Measurements from ENCODE around the gene RPS6KA4.

Gene RPS6KA4

GRCh38 chr11:64357446-64357845 lies 1.5 kb upstream of the RPS6KA4 start:
- Histone ChIP-seq H2BK15ac (ENCODE audit: low read length) (peak overlapping the region; percentile 52), H2BK12ac (ENCODE audit: low read length) (peak overlapping the region; percentile 90), H3K14ac (ENCODE audit: low read length) (peak overlapping the region; percentile 38), H3K9me3 (replicated peaks in 1 of 2; ENCODE audit: control insufficient read depth in 2 of 2, insufficient read depth in 1 of 2, low read depth in 1 of 2, low read length in 2 of 2) (no peaks in the 10 kb centered on the region), H2BK120ac (ENCODE audit: low read depth, low read length) (peak overlapping the region; percentile 61), H3K27me3 (ENCODE audit: control insufficient read depth in 3 of 3, insufficient read depth in 3 of 3, low read depth in 1 of 3, low read length in 3 of 3) (no peaks in the 10 kb centered on the region), H3K9ac (ENCODE audit: low read depth, low read length, poor library complexity) (peak overlapping the region; percentile 30), H3K4me1 (ENCODE audit: control insufficient read depth in 2 of 2, insufficient read depth in 1 of 2, low read depth in 1 of 2, low read length in 2 of 2) (peaks cover 28 to 33% of the 10 kb centered on the region in 2 donors), H4K8ac (ENCODE audit: low read depth, low read length) (peak overlapping the region; percentile 65), H2AK5ac (ENCODE audit: low read depth, low read length) (peak overlapping the region; percentile 77), H3K4me2 (ENCODE audit: insufficient read depth, low read length, poor library complexity, severe bottlenecking) (no peak overlapping the region), H4K91ac (ENCODE audit: low read depth, low read length, poor library complexity) (no peak overlapping the region), H3K79me1 (ENCODE audit: low read depth, low read length) (peaks cover 8% of the 10 kb centered on the region), H2BK5ac (ENCODE audit: low read length) (peak overlapping the region; percentile 82), H3K36me3 (replicated peaks in 1 of 2; ENCODE audit: control insufficient read depth in 2 of 2, insufficient read depth in 2 of 2, low read length in 2 of 2) (peaks cover 7 to 23% of the 10 kb centered on the region in 2 donors), H3K23ac (ENCODE audit: low read depth, low read length, poor library complexity) (peak overlapping the region; percentile 43), H3K4ac (ENCODE audit: low read length) (no peak overlapping the region), H3K18ac (ENCODE audit: low read length) (peak overlapping the region; percentile 92), H3K27ac (replicated peaks; ENCODE audit: low read length) (no peak overlapping the region), H3K4me3 (ENCODE audit: low read length in 2 of 2) (no peak overlapping the region), H2AFZ (ENCODE audit: low read length) (peak overlapping the region; percentile 35)
- no peak for DNase-seq (ENCODE audit: low spot score)
- no CpG with 5 or more reads among the region's 6 CpGs for WGBS, 2 donors (ENCODE audit: extremely low coverage in 2 of 2, insufficient read length in 2 of 2, insufficient replicate concordance in 1 of 2)

- peak overlapping the region; percentile 11 for H2BK5ac ChIP-seq (ENCODE audit: low read length)
- H4K8ac ChIP-seq (ENCODE audit: low read depth, low read length), result peak overlapping the region; percentile 72
- peak overlapping the region; percentile 27 to 96 for H3K4me3 ChIP-seq (ENCODE audit: low read length in 2 of 2)
- peak overlapping the region; percentile 77 for H3K4ac ChIP-seq (ENCODE audit: low read length)
- H3K18ac ChIP-seq (ENCODE audit: low read length), result peak overlapping the region; percentile 92
- no peak overlapping the region for H2BK120ac ChIP-seq (ENCODE audit: low read depth, low read length)
- peaks cover 8% of the 10 kb centered on the region for H3K79me1 ChIP-seq (ENCODE audit: low read depth, low read length)
- H3K23ac ChIP-seq (ENCODE audit: low read depth, low read length, poor library complexity), result peak overlapping the region; percentile 81
- peak overlapping the region; percentile 97 for H2BK12ac ChIP-seq (ENCODE audit: low read length)
- DNase-seq (ENCODE audit: low spot score), result no peak
- peak overlapping the region; percentile 93 for H3K4me2 ChIP-seq (ENCODE audit: insufficient read depth, low read length, poor library complexity, severe bottlenecking)
- peak overlapping the region; percentile 77 for H2AK5ac ChIP-seq (ENCODE audit: low read depth, low read length)
- peak overlapping the region; percentile 22 for H4K91ac ChIP-seq (ENCODE audit: low read depth, low read length, poor library complexity)
- H3K27me3 ChIP-seq (ENCODE audit: control insufficient read depth in 3 of 3, insufficient read depth in 3 of 3, low read depth in 1 of 3, low read length in 3 of 3), result no peaks in the 10 kb centered on the region
- no peak overlapping the region for H3K9ac ChIP-seq (ENCODE audit: low read depth, low read length, poor library complexity)
- H2AFZ ChIP-seq (ENCODE audit: low read length), result peak overlapping the region; percentile 99
- no peaks in the 10 kb centered on the region for H3K9me3 ChIP-seq (replicated peaks in 1 of 2; ENCODE audit: control insufficient read depth in 2 of 2, insufficient read depth in 1 of 2, low read depth in 1 of 2, low read length in 2 of 2)
- peak overlapping the region; percentile 52 for H2BK15ac ChIP-seq (ENCODE audit: low read length)
- peaks cover 7 to 27% of the 10 kb centered on the region in 2 donors for H3K36me3 ChIP-seq (replicated peaks in 1 of 2; ENCODE audit: control insufficient read depth in 2 of 2, insufficient read depth in 2 of 2, low read length in 2 of 2)
- WGBS, 2 donors (ENCODE audit: extremely low coverage in 2 of 2, insufficient read length in 2 of 2, insufficient replicate concordance in 1 of 2), result no CpG with 5 or more reads among the region's 13 CpGs
- no peak overlapping the region for H3K27ac ChIP-seq (replicated peaks; ENCODE audit: low read length)
- H3K4me1 ChIP-seq (ENCODE audit: control insufficient read depth in 2 of 2, insufficient read depth in 1 of 2, low read depth in 1 of 2, low read length in 2 of 2), result peaks cover 28 to 33% of the 10 kb centered on the region in 2 donors
- peak overlapping the region; percentile 42 for H3K14ac ChIP-seq (ENCODE audit: low read length)
Observed at GRCh38 chr11:64357904-64358535, 942 bp upstream of the RPS6KA4 start.

GRCh38 chr11:64358536-64358906 lies 441 bp upstream of the RPS6KA4 start:
- peak overlapping the region; percentile 90 to 96 for H3K4me3 ChIP-seq (ENCODE audit: low read length in 2 of 2)
- H3K9me3 ChIP-seq (replicated peaks in 1 of 2; ENCODE audit: control insufficient read depth in 2 of 2, insufficient read depth in 1 of 2, low read depth in 1 of 2, low read length in 2 of 2), result no peaks in the 10 kb centered on the region
- H2BK12ac ChIP-seq (ENCODE audit: low read length), result peak overlapping the region; percentile 47
- no CpG with 5 or more reads among the region's 7 CpGs for WGBS, 2 donors (ENCODE audit: extremely low coverage in 2 of 2, insufficient read length in 2 of 2, insufficient replicate concordance in 1 of 2)
- peak overlapping the region; percentile 94 for H2BK5ac ChIP-seq (ENCODE audit: low read length)
- peak overlapping the region; percentile 99 for H2AFZ ChIP-seq (ENCODE audit: low read length)
- H3K18ac ChIP-seq (ENCODE audit: low read length), result peak overlapping the region; percentile 92
- H4K91ac ChIP-seq (ENCODE audit: low read depth, low read length, poor library complexity), result no peak overlapping the region
- H4K8ac ChIP-seq (ENCODE audit: low read depth, low read length), result peak overlapping the region; percentile 72
- peak overlapping the region; percentile 0 for H3K4ac ChIP-seq (ENCODE audit: low read length)
- peak overlapping the region; percentile 93 for H3K4me2 ChIP-seq (ENCODE audit: insufficient read depth, low read length, poor library complexity, severe bottlenecking)
- no peak overlapping the region for H3K27ac ChIP-seq (replicated peaks; ENCODE audit: low read length)
- H3K79me1 ChIP-seq (ENCODE audit: low read depth, low read length), result peaks cover 8% of the 10 kb centered on the region
- H2BK120ac ChIP-seq (ENCODE audit: low read depth, low read length), result no peak overlapping the region
- H3K27me3 ChIP-seq (ENCODE audit: control insufficient read depth in 3 of 3, insufficient read depth in 3 of 3, low read depth in 1 of 3, low read length in 3 of 3), result no peaks in the 10 kb centered on the region
- peak overlapping the region; percentile 52 for H2BK15ac ChIP-seq (ENCODE audit: low read length)
- H2AK5ac ChIP-seq (ENCODE audit: low read depth, low read length), result peak overlapping the region; percentile 77
- H3K14ac ChIP-seq (ENCODE audit: low read length), result peak overlapping the region; percentile 42
- peaks cover 28 to 31% of the 10 kb centered on the region in 2 donors for H3K4me1 ChIP-seq (ENCODE audit: control insufficient read depth in 2 of 2, insufficient read depth in 1 of 2, low read depth in 1 of 2, low read length in 2 of 2)
- H3K36me3 ChIP-seq (replicated peaks in 1 of 2; ENCODE audit: control insufficient read depth in 2 of 2, insufficient read depth in 2 of 2, low read length in 2 of 2), result peaks cover 7 to 32% of the 10 kb centered on the region in 2 donors
- H3K23ac ChIP-seq (ENCODE audit: low read depth, low read length, poor library complexity), result peak overlapping the region; percentile 81
- H3K9ac ChIP-seq (ENCODE audit: low read depth, low read length, poor library complexity), result no peak overlapping the region
- no peak for DNase-seq (ENCODE audit: low spot score)

GRCh38 chr11:64359712-64360445 lies 917 bp downstream of the RPS6KA4 start:
- no peak for DNase-seq (ENCODE audit: low spot score)
- WGBS, 2 donors (ENCODE audit: extremely low coverage in 2 of 2, insufficient read length in 2 of 2, insufficient replicate concordance in 1 of 2), result no CpG with 5 or more reads among the region's 38 CpGs

More at GRCh38 chr11:64359712-64360445, 917 bp downstream of the RPS6KA4 start:
- H3K18ac ChIP-seq (ENCODE audit: low read length), result peak overlapping the region; percentile 62
- H3K27ac ChIP-seq (replicated peaks; ENCODE audit: low read length), result no peak overlapping the region
- H2BK5ac ChIP-seq (ENCODE audit: low read length), result no peak overlapping the region
- H3K4me2 ChIP-seq (ENCODE audit: insufficient read depth, low read length, poor library complexity, severe bottlenecking), result peak overlapping the region; percentile 93
- H2AK5ac ChIP-seq (ENCODE audit: low read depth, low read length), result peak overlapping the region; percentile 66
- H2BK12ac ChIP-seq (ENCODE audit: low read length), result no peak overlapping the region
- H3K36me3 ChIP-seq (replicated peaks in 1 of 2; ENCODE audit: control insufficient read depth in 2 of 2, insufficient read depth in 2 of 2, low read length in 2 of 2), result peaks cover 9 to 43% of the 10 kb centered on the region in 2 donors
- H4K91ac ChIP-seq (ENCODE audit: low read depth, low read length, poor library complexity), result no peak overlapping the region
- peak overlapping the region; percentile 83 for H2BK15ac ChIP-seq (ENCODE audit: low read length)
- H4K8ac ChIP-seq (ENCODE audit: low read depth, low read length), result peak overlapping the region; percentile 9
- H3K4me3 ChIP-seq (ENCODE audit: low read length in 2 of 2), result peak overlapping the region; percentile 90 to 96
- peaks cover 21 to 26% of the 10 kb centered on the region in 2 donors for H3K4me1 ChIP-seq (ENCODE audit: control insufficient read depth in 2 of 2, insufficient read depth in 1 of 2, low read depth in 1 of 2, low read length in 2 of 2)
- H3K23ac ChIP-seq (ENCODE audit: low read depth, low read length, poor library complexity), result peak overlapping the region; percentile 87
- H3K4ac ChIP-seq (ENCODE audit: low read length), result no peak overlapping the region
- H3K27me3 ChIP-seq (ENCODE audit: control insufficient read depth in 3 of 3, insufficient read depth in 3 of 3, low read depth in 1 of 3, low read length in 3 of 3), result no peaks in the 10 kb centered on the region
- peak overlapping the region; percentile 99 for H2AFZ ChIP-seq (ENCODE audit: low read length)
- H3K9ac ChIP-seq (ENCODE audit: low read depth, low read length, poor library complexity), result peak overlapping the region; percentile 78
- H3K14ac ChIP-seq (ENCODE audit: low read length), result peak overlapping the region; percentile 17
- H3K9me3 ChIP-seq (replicated peaks in 1 of 2; ENCODE audit: control insufficient read depth in 2 of 2, insufficient read depth in 1 of 2, low read depth in 1 of 2, low read length in 2 of 2), result no peaks in the 10 kb centered on the region
- no peak overlapping the region for H2BK120ac ChIP-seq (ENCODE audit: low read depth, low read length)
- peaks cover 3% of the 10 kb centered on the region for H3K79me1 ChIP-seq (ENCODE audit: low read depth, low read length)

Data from neuronal stem cell (in vitro differentiated cells).